ENCODE measurements around the gene KCNK4. TPM values are rescaled to one million over a fixed set of nuclear protein-coding genes. Genes with fewer than 3 reads are reported as not detected.

KCNK4 gene
- total RNA-seq, 1 donor from 2014 or later = 0.22 TPM

DNA sequence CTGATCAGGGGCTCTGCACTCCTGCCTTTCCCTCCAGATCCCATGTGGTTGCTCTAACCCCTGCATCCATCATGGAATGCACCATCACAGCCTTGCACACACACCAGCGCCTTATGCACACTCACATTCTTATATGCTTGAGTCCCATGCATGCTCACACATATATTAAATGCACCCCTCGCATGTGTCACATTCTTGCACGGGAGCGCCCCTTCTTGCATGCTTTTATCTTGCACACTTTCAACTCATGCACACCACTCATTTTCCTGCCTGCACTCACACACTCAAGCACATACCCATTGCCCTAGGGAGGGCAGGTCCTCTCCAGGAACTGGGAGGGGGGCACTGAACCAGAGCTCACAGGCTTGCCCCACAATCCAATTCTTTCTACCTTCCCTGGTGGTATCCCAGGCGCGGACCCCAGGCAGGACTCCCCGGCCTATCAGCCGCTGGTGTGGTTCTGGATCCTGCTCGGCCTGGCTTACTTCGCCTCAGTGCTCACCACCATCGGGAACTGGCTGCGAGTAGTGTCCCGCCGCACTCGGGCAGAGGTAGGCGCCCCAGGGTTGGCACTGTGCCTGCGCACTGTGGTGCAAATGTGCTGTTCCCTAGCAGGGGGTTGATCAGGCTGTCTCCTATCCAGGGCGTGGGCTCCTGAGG is 6.7 kb downstream of the KCNK4 start:
- Mint-ChIP-seq H3K4me1 (ENCODE audit: low read depth) (peaks cover 22% of the 10 kb centered on the region), H3K36me3 (ENCODE audit: low read depth) (no peaks in the 10 kb centered on the region), H3K4me3 (ENCODE audit: unreplicated experiment) (no peak overlapping the region), H3K27me3 (ENCODE audit: low read depth) (peaks cover 27% of the 10 kb centered on the region), H3K27ac (ENCODE audit: unreplicated experiment) (no peak overlapping the region), H3K9me3 (ENCODE audit: low read depth) (no peaks in the 10 kb centered on the region)
- no peak for TF ChIP-seq CTCF (IDR thresholded peaks at IDR 0.05)
- DNase-seq (ENCODE audit: low spot score) = no peak

DNA sequence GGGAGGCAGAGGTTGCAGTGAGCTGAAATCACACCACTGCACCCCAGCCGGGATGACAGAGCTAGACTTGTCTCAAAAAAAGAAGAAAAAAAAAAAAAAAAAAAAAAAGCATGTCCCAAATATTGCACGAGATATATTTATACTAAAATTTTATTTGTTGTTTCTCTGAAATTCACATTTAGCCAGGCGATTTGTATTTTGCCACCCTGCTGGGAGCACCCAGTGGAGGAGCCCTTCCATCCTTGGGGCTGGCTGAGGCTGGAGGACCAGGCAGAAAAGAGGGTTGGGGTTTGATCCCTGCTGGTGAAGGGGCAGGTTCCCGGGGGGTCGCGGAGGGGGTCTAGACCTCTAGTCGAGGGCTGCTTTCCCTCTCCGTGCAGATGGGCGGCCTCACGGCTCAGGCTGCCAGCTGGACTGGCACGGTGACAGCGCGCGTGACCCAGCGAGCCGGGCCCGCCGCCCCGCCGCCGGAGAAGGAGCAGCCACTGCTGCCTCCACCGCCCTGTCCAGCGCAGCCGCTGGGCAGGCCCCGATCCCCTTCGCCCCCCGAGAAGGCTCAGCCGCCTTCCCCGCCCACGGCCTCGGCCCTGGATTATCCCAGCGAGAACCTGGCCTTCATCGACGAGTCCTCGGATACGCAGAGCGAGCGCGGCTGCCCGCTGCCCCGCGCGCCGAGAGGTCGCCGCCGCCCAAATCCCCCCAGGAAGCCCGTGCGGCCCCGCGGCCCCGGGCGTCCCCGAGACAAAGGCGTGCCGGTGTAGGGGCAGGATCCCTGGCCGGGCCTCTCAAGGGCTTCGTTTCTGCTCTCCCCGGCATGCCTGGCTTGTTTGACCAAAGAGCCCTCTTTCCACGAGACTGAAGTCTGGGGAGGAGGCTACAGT is 8.1 kb downstream of the KCNK4 start:
- H3K4me1 Mint-ChIP-seq (ENCODE audit: low read depth) = peaks cover 24% of the 10 kb centered on the region
- H3K27ac Mint-ChIP-seq (ENCODE audit: unreplicated experiment) = no peak overlapping the region
- no peaks in the 10 kb centered on the region for H3K9me3 Mint-ChIP-seq (ENCODE audit: low read depth)
- no peak for DNase-seq (ENCODE audit: low spot score)
- no peaks in the 10 kb centered on the region for H3K36me3 Mint-ChIP-seq (ENCODE audit: low read depth)
- H3K4me3 Mint-ChIP-seq (ENCODE audit: unreplicated experiment) = peak overlapping the region; percentile 66
- H3K27me3 Mint-ChIP-seq (ENCODE audit: low read depth) = peaks cover 24% of the 10 kb centered on the region
- peak; percentile 7 for TF ChIP-seq CTCF (IDR thresholded peaks at IDR 0.05)

- Mint-ChIP-seq H3K36me3 (ENCODE audit: low read depth) (no peaks in the 10 kb centered on the region), H3K4me3 (ENCODE audit: unreplicated experiment) (peak within 1 kb of the TSS; percentile 70), H3K27ac (ENCODE audit: unreplicated experiment) (peak within 1 kb of the TSS; percentile 63), H3K9me3 (ENCODE audit: low read depth) (no peaks in the 10 kb centered on the region), H3K4me1 (ENCODE audit: low read depth) (peaks cover 21% of the 10 kb centered on the region), H3K27me3 (ENCODE audit: low read depth) (peaks cover 24% of the 10 kb centered on the region)
- DNase-seq (ENCODE audit: low spot score) = no peak
- no peak for TF ChIP-seq CTCF (IDR thresholded peaks at IDR 0.05)
These were observed 8.9 kb downstream of the KCNK4 start, which contains the start of gene CATSPERZ for GRCh38 chr11:64299847-64300648. CATSPERZ (plus strand) TSS chr11:64300358; CDS start chr11:64300411, 53 bp downstream.

- H3K9me3 Mint-ChIP-seq (ENCODE audit: low read depth) = no peaks in the 10 kb centered on the region
- no peak for TF ChIP-seq CTCF (IDR thresholded peaks at IDR 0.05)
- DNase-seq (ENCODE audit: low spot score) = no peak
- H3K27me3 Mint-ChIP-seq (ENCODE audit: low read depth) = peaks cover 11% of the 10 kb centered on the region
- no peak overlapping the region for H3K27ac Mint-ChIP-seq (ENCODE audit: unreplicated experiment)
- H3K4me1 Mint-ChIP-seq (ENCODE audit: low read depth) = peaks cover 31% of the 10 kb centered on the region
- no peak overlapping the region for H3K4me3 Mint-ChIP-seq (ENCODE audit: unreplicated experiment)
- H3K36me3 Mint-ChIP-seq (ENCODE audit: low read depth) = peaks cover 1% of the 10 kb centered on the region
These were observed 12.3 kb downstream of the KCNK4 start for GRCh38 chr11:64303109-64304031.

Data from chondrocyte (in vitro differentiated cells).